Stomach (tissue), 4 donors: ENCODE results near the gene STK32C.

ENCODE experiments used
- CTCF ChIP-seq, 7 experiments: fragments of 450-650 bp in 4 of 7; fragments of 200-600 bp in 3 of 7; sonication (generic) in 3 of 7; IDR thresholded peaks; one replicate each; pipeline ENCODE4 v1.5.1; 2016 to 2019; ENCODE audit warnings: antibody characterized with exemption in 7 of 7, control low read depth in 2 of 7, mild to moderate bottlenecking in 1 of 7
- EP300 ChIP-seq: sonication (generic); formaldehyde crosslinking; IDR thresholded peaks from one replicate; pipeline ENCODE4 v1.6.1; 2017; ENCODE audit warnings: antibody characterized with exemption
- POLR2AphosphoS5 ChIP-seq, 3 donors: sonication (generic); formaldehyde crosslinking; IDR thresholded peaks; one replicate each; pipeline ENCODE4 v1.6.1; 2016; ENCODE audit warnings: antibody characterized with exemption in 3 of 3

GRCh38 chr10:132186488-132187429 is 121.0 kb downstream of the STK32C start, which contains the start of gene DPYSL4:
- TF ChIP-seq CTCF (IDR thresholded peaks at IDR 0.05) (no peak), EP300 (no peak), POLR2AphosphoS5 (IDR thresholded peaks at IDR 0.05) (no peak)
